Stimulated activated CD8-positive, alpha-beta memory T cell treated with anti-CD3 and anti-CD28 coated beads, Interleukin-15, amount 100 ng/mL, for 1 hour (primary cell): ENCODE data around the gene POU4F1.

Source experiments
- DNase-seq: peaks from one replicate; pipeline ENCODE4 v3.0.0-alpha.2; 2020; ENCODE audit warnings: low read depth

Gene POU4F1

GRCh38 chr13:78606471-78607408, 3.4 kb upstream of the POU4F1 start:
- no peak for DNase-seq

GRCh38 chr13:78604782-78605611, 1.6 kb upstream of the POU4F1 start:
- DNase-seq: no peak

- DNase-seq: no peak
Observed at GRCh38 chr13:78602561-78603239, 652 bp downstream of the POU4F1 start.

- no peak for DNase-seq
Observed at GRCh38 chr13:78601874-78602560, 1.3 kb downstream of the POU4F1 start.

- no peak for DNase-seq
Observed at GRCh38 chr13:78601124-78601873, 2.1 kb downstream of the POU4F1 start.

- no peak for DNase-seq
Observed at GRCh38 chr13:78600280-78600883, 3.0 kb downstream of the POU4F1 start.

GRCh38 chr13:78599645-78600279, 3.6 kb downstream of the POU4F1 start:
- DNase-seq: no peak

- no peak for DNase-seq
Observed at GRCh38 chr13:78598966-78599644, 4.2 kb downstream of the POU4F1 start.

GRCh38 chr13:78598116-78598781, 5.1 kb downstream of the POU4F1 start:
- DNase-seq: no peak

- no peak for DNase-seq
Observed at GRCh38 chr13:78597602-78597932, 5.8 kb downstream of the POU4F1 start.

GRCh38 chr13:78596736-78597601, 6.4 kb downstream of the POU4F1 start:
- DNase-seq: no peak

GRCh38 chr13:78596399-78596735, 7.0 kb downstream of the POU4F1 start:
- no peak for DNase-seq

GRCh38 chr13:78595495-78596398, 7.6 kb downstream of the POU4F1 start:
- DNase-seq: no peak

GRCh38 chr13:78594456-78594975, 8.8 kb downstream of the POU4F1 start:
- DNase-seq: no peak

GRCh38 chr13:78593652-78594455, 9.5 kb downstream of the POU4F1 start:
- DNase-seq: no peak

- DNase-seq: no peak
Observed at GRCh38 chr13:78593129-78593528, 10.2 kb downstream of the POU4F1 start.
